HepG2 (cell line): ENCODE measurements around the gene CFAP69. TPM values are rescaled to one million over a fixed set of nuclear protein-coding genes. Genes with fewer than 3 reads are reported as not detected.
A peak's percentile ranks its signal among the peaks of the same experiment; 100 is the strongest.
"Not testable (repeated sequence)": the region's sequence is repeated elsewhere in the genome, so short reads cannot be mapped to it uniquely, and the experiment has no call there.

Source experiments
- ATAC-seq: fragments of 200-7000 bp; cut with Tn5 transposase; 3 replicates; pipeline ENCODE4 v1.9.1; 2020; ENCODE audit warnings: mild to moderate bottlenecking, moderate library complexity
- BruUV-seq: library from RNA; stranded (reverse); fragments of 400-500 nt; replicated peaks from 2 replicates; lab custom pipeline; 2021; lab: Mats Ljungman, UMichigan
- CTCF ChIA-PET: fragments of 300-600 bp; formaldehyde crosslinking; extraction: SDS; loops from one replicate; lab custom pipeline; 2021; ENCODE audit warnings: low total read pairs, inconsistent platforms, low intra/inter-chr PET ratio; lab: Yijun Ruan, JAX
- POLR2A ChIA-PET: fragments of 350-600 bp; sonication (Branson Sonifier 250); formaldehyde crosslinking; loops from one replicate; lab custom pipeline; 2020; ENCODE audit warnings: antibody characterized with exemption, inconsistent platforms; lab: Yijun Ruan, JAX
- DNase-seq: peaks from one replicate; pipeline ENCODE4 v3.0.0-alpha.2; 2015; ENCODE audit warnings: low spot score
- FAIRE-seq: peaks from 3 replicates; lab custom pipeline; 2011; peaks lifted over from hg19 to GRCh38; lab: Jason Lieb, UNC
- H2AFZ ChIP-seq: one replicate; pipeline ENCODE4 v1.6.1; 2011; ENCODE audit warnings: low read length, inconsistent platforms
- H3K27ac ChIP-seq: fragments of 300-600 bp; 3 replicates; pipeline ENCODE4 v1.8.0; 2011; ENCODE audit warnings: mixed run types, mild to moderate bottlenecking, mixed read lengths, low read length, inconsistent platforms; ENCODE audit not compliant: insufficient read depth; ENCODE audit errors: extremely low read length
- H3K27me3 ChIP-seq, 2 experiments: fragments of 200-600 bp in 1 of 2; 2 replicates in 1 of 2; 3 replicates in 1 of 2; pipeline versions ENCODE4 v1.6.0 to v1.8.0; 2011; ENCODE audit warnings: low read length in 2 of 2, mild to moderate bottlenecking in 2 of 2, moderate library complexity in 2 of 2, inconsistent platforms in 1 of 2; ENCODE audit not compliant: insufficient read depth in 2 of 2, control insufficient read depth in 1 of 2
- H3K36me3 ChIP-seq, 2 experiments: fragments of 200-600 bp in 1 of 2; replicated peaks in 1 of 2; 2 replicates in 1 of 2; 3 replicates in 1 of 2; pipeline versions ENCODE4 v1.5.1 to v1.8.0; 2011; ENCODE audit warnings: low read length in 2 of 2, inconsistent platforms in 1 of 2; ENCODE audit not compliant: insufficient read depth in 2 of 2, control insufficient read depth in 1 of 2
- H3K4me1 ChIP-seq: 2 replicates; pipeline ENCODE4 v1.5.1; 2012; ENCODE audit warnings: low read length, inconsistent platforms; ENCODE audit not compliant: insufficient read depth
- H3K4me2 ChIP-seq: 2 replicates; pipeline ENCODE4 v1.6.0; 2011; ENCODE audit warnings: low read depth, low read length, inconsistent platforms
- H3K4me3 ChIP-seq, 3 experiments: fragments of 200-600 bp in 1 of 3; sonication (generic), shearing (Covaris generic) in 1 of 3; replicated peaks in 1 of 3; 2 replicates each; pipeline ENCODE4 v1.5.1; 2011 to 2016; ENCODE audit warnings: low read length in 3 of 3, inconsistent platforms in 2 of 3, low read depth in 2 of 3, mild to moderate bottlenecking in 2 of 3, control low read depth in 1 of 3, mixed read lengths in 1 of 3; ENCODE audit not compliant: insufficient read depth in 1 of 3
- H3K79me2 ChIP-seq: one replicate; pipeline ENCODE4 v1.6.1; 2011; ENCODE audit warnings: low read length, inconsistent platforms; ENCODE audit not compliant: insufficient read depth
- H3K9ac ChIP-seq: 2 replicates; pipeline ENCODE4 v1.6.0; 2011; ENCODE audit warnings: mild to moderate bottlenecking, low read depth, low read length, inconsistent platforms; ENCODE audit not compliant: insufficient read depth
- H3K9me3 ChIP-seq: 2 replicates; pipeline ENCODE4 v1.5.1; 2012; ENCODE audit warnings: mild to moderate bottlenecking, low read length
- H4K20me1 ChIP-seq: 2 replicates; pipeline ENCODE4 v1.6.0; 2011; ENCODE audit warnings: inconsistent platforms, mild to moderate bottlenecking, low read length, moderate library complexity; ENCODE audit not compliant: insufficient read depth
- FOXP4 ChIP-seq: sonication (generic); formaldehyde crosslinking; IDR thresholded peaks from 2 replicates; pipeline ENCODE4 v1.4.0; 2020; ENCODE audit warnings: missing genetic modification reagents
- GATA4 ChIP-seq: sonication (generic); IDR thresholded peaks from 2 replicates; pipeline ENCODE4 v1.6.1; 2016; ENCODE audit warnings: antibody characterized with exemption, low read depth, borderline replicate concordance
- HMGXB3 ChIP-seq: sonication (generic); formaldehyde crosslinking; IDR thresholded peaks from 2 replicates; pipeline ENCODE4 v1.4.0; 2020; ENCODE audit warnings: missing genetic modification reagents, borderline replicate concordance
- JARID2 ChIP-seq: sonication (generic); formaldehyde crosslinking; IDR thresholded peaks from 2 replicates; pipeline ENCODE4 v1.8.1; 2023; ENCODE audit warnings: missing genetic modification reagents, inconsistent platforms; ENCODE audit not compliant: insufficient replicate concordance
- NCOR1 ChIP-seq: fragments of 200-600 bp; sonication (generic); IDR thresholded peaks from 2 replicates; pipeline ENCODE4 v1.7.0; 2017; ENCODE audit warnings: antibody characterized with exemption, low read length, borderline replicate concordance
- RBAK ChIP-seq: sonication (generic); formaldehyde crosslinking; IDR thresholded peaks from 2 replicates; pipeline ENCODE4 v1.5.1; 2020; ENCODE audit warnings: mild to moderate bottlenecking, missing genetic modification reagents
- RCOR2 ChIP-seq: IDR thresholded peaks from 2 replicates; pipeline ENCODE4 v1.6.1; 2016; ENCODE audit warnings: missing biosample characterization, missing genetic modification reagents
- REL ChIP-seq: sonication (generic); formaldehyde crosslinking; conservative IDR thresholded peaks from 2 replicates; pipeline ENCODE4 v1.8.0; 2022; ENCODE audit warnings: mild to moderate bottlenecking, missing genetic modification reagents, moderate library complexity
- SOX6 ChIP-seq, 2 experiments: fragments of 450-650 bp in 1 of 2; sonication (generic) in 1 of 2; formaldehyde crosslinking in 1 of 2; IDR thresholded peaks; 2 replicates each; pipeline versions ENCODE4 v1.4.0 to v1.6.1; 2017 to 2020; ENCODE audit warnings: antibody characterized with exemption in 1 of 2, mild to moderate bottlenecking in 1 of 2, missing genetic modification reagents in 1 of 2
- TEAD2 ChIP-seq: sonication (generic); formaldehyde crosslinking; IDR thresholded peaks from 2 replicates; pipeline ENCODE4 v1.9.0; 2021; ENCODE audit warnings: missing genetic modification reagents
- TFE3 ChIP-seq: IDR thresholded peaks from 2 replicates; pipeline ENCODE4 v1.6.1; 2016
- ZNF224 ChIP-seq: sonication (generic); formaldehyde crosslinking; IDR thresholded peaks from 2 replicates; pipeline ENCODE4 v1.5.0; 2020; ENCODE audit warnings: mild to moderate bottlenecking, missing genetic modification reagents
- ZNF414 ChIP-seq: sonication (generic); formaldehyde crosslinking; IDR thresholded peaks from 2 replicates; pipeline ENCODE4 v1.5.0; 2020; ENCODE audit warnings: missing genetic modification reagents
- ZNF468 ChIP-seq: sonication (generic); formaldehyde crosslinking; IDR thresholded peaks from 2 replicates; pipeline ENCODE4 v1.8.0; 2022; ENCODE audit warnings: mild to moderate bottlenecking, moderate library complexity, missing genetic modification reagents
- WGBS: methylation state at CpG from one replicate; pipeline ENCODE4 v1.1.6; 2017; ENCODE audit warnings: low lambda C conversion rate; 5-methylcytosine and 5-hydroxymethylcytosine counted together
- in situ Hi-C: cut with HindIII; loops from 2 replicates; pipeline ENCODE4 v1.10.0; 2017; ENCODE audit warnings: low pct_unique_long_range_greater_than_20kb; ENCODE audit not compliant: extremely low pct_ligation_motif_present
- intact Hi-C: fragments of 100-400 bp; cut with micrococcal nuclease; formaldehyde crosslinking; loops from one replicate; pipeline ENCODE4 v1.10.0; 2022; ENCODE audit not compliant: unreplicated experiment
- polyA plus RNA-seq, 8 experiments: library from polyadenylated mRNA; depleted of rRNA in 3 of 8; stranded (reverse) in 7 of 8; unstranded in 1 of 8; fragments of >200 nt; fragmentation: Illumina TruSeq in 4 of 8; extraction: Trizol in 4 of 8; gene quantifications; 2 replicates each; pipeline versions ENCODE4 v1.2.1 to v1.2.3, GENCODE V29; 2011 to 2016; ENCODE audit warnings: low read depth in 4 of 8, missing spikeins in 1 of 8, mixed read lengths in 1 of 8; ENCODE audit not compliant: insufficient read depth in 1 of 8
- total RNA-seq, 5 experiments: library from RNA; depleted of rRNA; stranded (reverse); fragments of >200 nt; fragmentation: Illumina TruSeq; extraction: Trizol; gene quantifications; 2 replicates each; pipeline ENCODE4 v1.2.3, GENCODE V29; 2016; ENCODE audit warnings: low read depth in 1 of 5

CFAP69 gene
- total and polyA plus RNA-seq, 2 of the 13 experiments (the other 11 are each of a cell fraction or from before 2014, with no cell fraction given): 2.2 to 4.0 TPM

GRCh38 chr7:90349305-90349704 is 104.3 kb downstream of the CFAP69 start (continued):
- TF ChIP-seq TFE3 (CRISPR knock-in tag) (0 out of 2 replicates have a peak, but pooled peaks have one; percentile 37), JARID2 (CRISPR knock-in tag) (no peak), ZNF414 (CRISPR knock-in tag) (no peak), GATA4 (peak; percentile 62; the same call in 1 of the 2 replicates), ZNF468 (no peak), RBAK (no peak), SOX6 (IDR thresholded peaks at IDR 0.05) (no peak), SOX6 (CRISPR knock-in tag; IDR thresholded peaks at IDR 0.05) (peak; percentile 83), ZNF224 (CRISPR knock-in tag) (no peak), HMGXB3 (CRISPR knock-in tag) (0 out of 2 replicates have a peak, but pooled peaks have one; percentile 25), REL (CRISPR knock-in tag) (no peak), FOXP4 (CRISPR knock-in tag) (peak; percentile 61), TEAD2 (CRISPR knock-in tag) (no peak), NCOR1 (no peak), RCOR2 (0 out of 2 replicates have a peak, but pooled peaks have one; percentile 30)

- H3K4me3 ChIP-seq, H4K20me1 ChIP-seq, POLR2A ChIA-PET, H3K27ac ChIP-seq, H3K27me3 ChIP-seq, DNase-seq, ATAC-seq, H3K4me2 ChIP-seq, H3K36me3 ChIP-seq, FAIRE-seq, H3K9me3 ChIP-seq, CTCF ChIA-PET, in situ Hi-C loops, H2AFZ ChIP-seq, H3K9ac ChIP-seq, BruUV-seq, intact Hi-C loops: not testable (repeated sequence)
- WGBS: 97% methylated on average over 3 of the region's 3 CpGs
- H3K79me2 ChIP-seq: peaks cover 52% of the 10 kb centered on the region
- H3K4me1 ChIP-seq: peaks cover 29% of the 10 kb centered on the region
Observed at GRCh38 chr7:90350032-90350431, 105.1 kb downstream of the CFAP69 start.
